HPDE6-E6E7 (cell line): ENCODE measurements around the gene GMFB.
"Not testable (repeated sequence)": the region's sequence is repeated elsewhere in the genome, so short reads cannot be mapped to it uniquely, and the experiment has no call there.

Experiments used
- DNase-seq: peaks from one replicate; pipeline ENCODE4 v3.0.0; 2011; ENCODE audit warnings: missing footprints; ENCODE audit errors: extremely low spot score

The GMFB gene

GRCh38 chr14:54458536-54458935 lies 30.2 kb downstream of the GMFB start:
- DNase-seq = not testable (repeated sequence)

- DNase-seq = no peak
Measured at GRCh38 chr14:54457609-54457996, 31.2 kb downstream of the GMFB start.

- DNase-seq = not testable (repeated sequence)
Measured at GRCh38 chr14:54456820-54457608, 31.8 kb downstream of the GMFB start.

- DNase-seq = no peak
Measured at GRCh38 chr14:54455363-54455762, 33.4 kb downstream of the GMFB start.

GRCh38 chr14:54453990-54454389 lies 34.8 kb downstream of the GMFB start:
- peak; percentile 46 for DNase-seq

GRCh38 chr14:54453252-54453651 lies 35.5 kb downstream of the GMFB start:
- DNase-seq = no peak

- no peak for DNase-seq
Measured at GRCh38 chr14:54451961-54452360, 36.8 kb downstream of the GMFB start.

- no peak for DNase-seq
Measured at GRCh38 chr14:54451121-54451601, 37.6 kb downstream of the GMFB start.

- DNase-seq = no peak
Measured at GRCh38 chr14:54450535-54450934, 38.2 kb downstream of the GMFB start.

- peak; percentile 82 for DNase-seq
Measured at GRCh38 chr14:54447231-54447692, 41.5 kb downstream of the GMFB start.

GRCh38 chr14:54446161-54446693 lies 42.6 kb downstream of the GMFB start:
- DNase-seq = no peak

GRCh38 chr14:54444681-54445080 lies 44.1 kb downstream of the GMFB start:
- no peak for DNase-seq

GRCh38 chr14:54443981-54444380 lies 44.8 kb downstream of the GMFB start:
- no peak for DNase-seq

GRCh38 chr14:54442961-54443360 lies 45.8 kb downstream of the GMFB start:
- not testable (repeated sequence) for DNase-seq

GRCh38 chr14:54440873-54441868 lies 47.6 kb downstream of the GMFB start, which contains the start of gene CNIH1:
Gene CNIH1 (minus strand): TSS chr14:54441374. CDS start chr14:54441327, 47 bp downstream.
- DNase-seq = peak; percentile 97

GRCh38 chr14:54440476-54440872 lies 48.3 kb downstream of the GMFB start:
- DNase-seq = no peak

- DNase-seq = no peak
Measured at GRCh38 chr14:54440037-54440436, 48.7 kb downstream of the GMFB start.

GRCh38 chr14:54438703-54439102 lies 50.1 kb downstream of the GMFB start:
- DNase-seq = no peak

- not testable (repeated sequence) for DNase-seq
Measured at GRCh38 chr14:54437954-54438353, 50.8 kb downstream of the GMFB start.

- no peak for DNase-seq
Measured at GRCh38 chr14:54435500-54435981, 53.2 kb downstream of the GMFB start.

- DNase-seq = no peak
Measured at GRCh38 chr14:54428527-54428926, 60.3 kb downstream of the GMFB start.

GRCh38 chr14:54427871-54428270 lies 60.9 kb downstream of the GMFB start:
- no peak for DNase-seq
